Astrocyte of the cerebellum (primary cell): ENCODE results near the gene RABGAP1.

ENCODE experiments used
- DNase-seq: peaks from one replicate; pipeline ENCODE4 v3.0.0-alpha.2; 2011; ENCODE audit warnings: low read depth
- H3K4me3 ChIP-seq: 2 replicates; pipeline ENCODE4 v1.5.1; 2011; ENCODE audit warnings: mild to moderate bottlenecking, low read depth, low read length, moderate library complexity
- in situ Hi-C: cut with HindIII; loops from 2 replicates; pipeline ENCODE4 v1.10.0; 2017; ENCODE audit warnings: low sequenced_read_pairs
- TF ChIP-seq, protein P1 (sequence below): IDR thresholded peaks from 2 replicates; pipeline ENCODE4 v1.5.1; 2012; ENCODE audit warnings: low read length, low read depth, moderate library complexity, mild to moderate bottlenecking; ENCODE audit errors: missing control alignments

Gene RABGAP1

GRCh38 chr9:123074628-123075027 lies 133.8 kb downstream of the RABGAP1 start:
- in situ Hi-C loops: no loop called here
- no peak overlapping the region for H3K4me3 ChIP-seq
- TF ChIP-seq, protein P1, sequence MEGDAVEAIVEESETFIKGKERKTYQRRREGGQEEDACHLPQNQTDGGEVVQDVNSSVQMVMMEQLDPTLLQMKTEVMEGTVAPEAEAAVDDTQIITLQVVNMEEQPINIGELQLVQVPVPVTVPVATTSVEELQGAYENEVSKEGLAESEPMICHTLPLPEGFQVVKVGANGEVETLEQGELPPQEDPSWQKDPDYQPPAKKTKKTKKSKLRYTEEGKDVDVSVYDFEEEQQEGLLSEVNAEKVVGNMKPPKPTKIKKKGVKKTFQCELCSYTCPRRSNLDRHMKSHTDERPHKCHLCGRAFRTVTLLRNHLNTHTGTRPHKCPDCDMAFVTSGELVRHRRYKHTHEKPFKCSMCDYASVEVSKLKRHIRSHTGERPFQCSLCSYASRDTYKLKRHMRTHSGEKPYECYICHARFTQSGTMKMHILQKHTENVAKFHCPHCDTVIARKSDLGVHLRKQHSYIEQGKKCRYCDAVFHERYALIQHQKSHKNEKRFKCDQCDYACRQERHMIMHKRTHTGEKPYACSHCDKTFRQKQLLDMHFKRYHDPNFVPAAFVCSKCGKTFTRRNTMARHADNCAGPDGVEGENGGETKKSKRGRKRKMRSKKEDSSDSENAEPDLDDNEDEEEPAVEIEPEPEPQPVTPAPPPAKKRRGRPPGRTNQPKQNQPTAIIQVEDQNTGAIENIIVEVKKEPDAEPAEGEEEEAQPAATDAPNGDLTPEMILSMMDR: no peak
- no peak for DNase-seq

DNA sequence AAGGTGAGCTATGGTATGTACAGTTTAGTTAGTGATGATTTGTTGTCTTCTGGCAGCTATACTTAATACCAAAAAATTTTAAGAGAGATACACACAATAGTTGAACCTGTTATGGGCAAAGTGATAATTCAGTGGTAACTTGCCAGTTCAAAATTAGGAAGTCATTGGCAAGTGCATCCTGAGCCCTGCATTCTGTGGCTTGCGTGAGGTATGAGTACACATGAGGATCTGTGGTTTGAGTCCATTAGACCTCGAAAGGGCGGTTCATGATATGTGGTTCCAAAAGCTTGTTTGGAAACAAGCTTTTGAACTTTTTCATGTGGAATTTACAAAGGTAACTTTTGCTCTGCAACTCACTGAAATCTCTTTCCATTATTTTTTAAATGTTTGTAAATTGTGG lies 139.6 kb downstream of the RABGAP1 start:
- H3K4me3 ChIP-seq: no peak overlapping the region
- in situ Hi-C loops: no loop called here
- TF ChIP-seq, protein P1: no peak
- no peak for DNase-seq

DNA sequence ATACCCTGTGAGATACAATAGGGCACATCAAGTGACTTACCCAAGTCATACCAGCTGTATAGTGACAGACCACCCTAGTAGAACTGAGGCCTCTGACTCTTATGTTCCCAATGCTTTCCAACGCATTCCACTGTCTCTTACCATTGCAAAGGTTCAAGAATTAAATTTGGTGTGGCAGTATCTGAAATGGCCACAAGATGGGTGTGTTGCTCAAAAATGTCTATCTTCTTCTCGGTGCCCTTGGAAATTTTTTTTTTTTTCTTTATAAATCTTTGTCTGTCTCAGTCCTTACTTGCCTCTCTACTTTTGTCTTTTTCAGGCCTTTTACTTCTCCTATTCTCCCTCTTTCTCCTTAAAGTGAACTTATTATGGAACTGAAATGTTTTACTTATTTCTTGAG lies 141.0 kb downstream of the RABGAP1 start:
- DNase-seq: peak; percentile 29
- TF ChIP-seq, protein P1: peak; percentile 60
- H3K4me3 ChIP-seq: no peak overlapping the region
- in situ Hi-C loops: no loop called here

- in situ Hi-C loops: no loop called here
These were observed 142.9 kb downstream of the RABGAP1 start for GRCh38 chr9:123083680-123084079.

GRCh38 chr9:123084256-123084655 lies 143.4 kb downstream of the RABGAP1 start:
- in situ Hi-C loops: no loop called here
- no peak overlapping the region for H3K4me3 ChIP-seq
- DNase-seq: no peak
- TF ChIP-seq, protein P1: no peak

More at GRCh38 chr9:123083680-123084079, 142.9 kb downstream of the RABGAP1 start:
- no peak for DNase-seq
- TF ChIP-seq, protein P1: no peak
- no peak overlapping the region for H3K4me3 ChIP-seq

GRCh38 chr9:123085916-123086315 lies 145.1 kb downstream of the RABGAP1 start:
- no peak overlapping the region for H3K4me3 ChIP-seq
- no peak for DNase-seq
- TF ChIP-seq, protein P1: no peak
- in situ Hi-C loops: no loop called here

DNA sequence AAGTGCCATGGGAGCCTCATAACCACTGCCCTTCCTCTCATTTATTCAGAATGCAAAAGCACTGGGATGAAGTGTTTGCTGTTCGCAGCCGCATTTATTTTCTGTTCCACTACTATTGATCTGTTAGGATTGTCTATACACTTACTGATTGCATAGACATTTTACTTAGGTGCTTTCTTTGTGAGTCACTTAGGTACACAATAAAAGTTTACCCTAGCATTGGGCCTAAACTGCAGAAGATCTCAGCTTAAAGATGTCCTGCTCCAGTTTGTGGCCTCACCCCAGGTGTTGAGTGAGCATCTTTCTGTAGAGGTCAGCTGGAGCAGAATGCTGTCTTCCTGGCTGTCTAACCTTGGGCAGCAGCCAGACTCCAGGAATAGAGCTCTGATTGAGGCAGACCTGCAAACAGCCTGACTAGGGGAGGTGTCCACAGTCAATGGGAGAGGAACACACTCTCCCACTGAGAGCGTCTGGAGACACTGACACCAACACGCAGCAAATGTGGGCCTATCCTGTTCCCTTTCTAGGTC lies 146.6 kb downstream of the RABGAP1 start:
- in situ Hi-C loops: no loop called here
- no peak overlapping the region for H3K4me3 ChIP-seq
- no peak for DNase-seq
- TF ChIP-seq, protein P1: no peak
